ENCODE measurements around the gene TENT5C. TPM values are rescaled to one million over a fixed set of nuclear protein-coding genes. Genes with fewer than 3 reads are reported as not detected.

Gene TENT5C
- total and polyA plus RNA-seq, 9 of the 15 experiments (the other 6 are each of a cell fraction or from before 2014, with no cell fraction given), result 1.8 to 7.7 (median 4.0) TPM

GRCh38 chr1:117613969-117614729 is 8.3 kb downstream of the TENT5C start (continued):
- TF ChIP-seq STAT6 (CRISPR knock-in tag; IDR thresholded peaks at IDR 0.05) (no peak), MLX (CRISPR knock-in tag; conservative IDR thresholded peaks at IDR 0.05) (no peak), NR4A1 (CRISPR knock-in tag; IDR thresholded peaks at IDR 0.05) (no peak), NR4A1 (tag; IDR thresholded peaks at IDR 0.05) (peak; percentile 1; the same call in 1 of the 2 replicates), ZNF830 (CRISPR knock-in tag; IDR thresholded peaks at IDR 0.05) (no peak), ZNF518B (CRISPR knock-in tag; IDR thresholded peaks at IDR 0.05) (no peak), RAD51 (IDR thresholded peaks at IDR 0.05; ENCODE audit: borderline replicate concordance, low read depth) (no peak), ZNF79 (CRISPR knock-in tag; IDR thresholded peaks at IDR 0.05; ENCODE audit: low read depth) (no peak), RCOR1 (IDR thresholded peaks at IDR 0.05; ENCODE audit: borderline replicate concordance in 1 of 2, low read depth in 2 of 2, low read length in 2 of 2) (peak in 1 of 2 experiments; percentile 43; a peak in 1 of 4 replicates), GTF2E2 (tag; IDR thresholded peaks at IDR 0.05) (no peak), CEBPB (tag; IDR thresholded peaks at IDR 0.05) (peak; percentile 67), RAD21 (CRISPR knock-in tag; conservative IDR thresholded peaks at IDR 0.05 in 1 of 2, IDR thresholded peaks at IDR 0.05 in 1 of 2) (no peak), CREM (IDR thresholded peaks at IDR 0.05; ENCODE audit: low read depth) (no peak), ZNF785 (CRISPR knock-in tag; IDR thresholded peaks at IDR 0.05) (no peak), IRF9 (tag; IDR thresholded peaks at IDR 0.05) (no peak), CTCFL (IDR thresholded peaks at IDR 0.05; ENCODE audit: borderline replicate concordance, insufficient read depth, low read depth, low read length, poor library complexity, severe bottlenecking) (no peak)

Measured in K562 (cell line).